Activated CD4-positive, alpha-beta T cell treated with anti-CD3 and anti-CD28 coated beads, Interleukin-2, amount 10 ng/mL, durations not matched to agents 7 days and 5 days (primary cell): ENCODE data around the gene LPIN1. TPM values are rescaled to one million over a fixed set of nuclear protein-coding genes. Genes with fewer than 3 reads are reported as not detected.

Experiments used
- CTCF ChIA-PET: fragments of 350-600 bp; sonication (Branson Sonifier 250); formaldehyde crosslinking; loops from one replicate; lab custom pipeline; 2021; ENCODE audit warnings: antibody characterized with exemption; lab: Charles Lee
- POLR2A ChIA-PET: fragments of 350-600 bp; sonication (Branson Sonifier 250); formaldehyde crosslinking; loops from one replicate; lab custom pipeline; 2021; ENCODE audit warnings: antibody characterized with exemption; lab: Charles Lee
- DNase-seq: peaks from one replicate; pipeline ENCODE4 v3.0.0-alpha.2; 2020
- H3K27ac Mint-ChIP-seq: one replicate; pipeline ENCODE4 v1.8.0; 2021; ENCODE audit warnings: mild to moderate bottlenecking, moderate library complexity, mixed read lengths
- H3K27me3 Mint-ChIP-seq: one replicate; pipeline ENCODE4 v1.8.0; 2021; ENCODE audit warnings: mixed read lengths
- H3K36me3 Mint-ChIP-seq: one replicate; pipeline ENCODE4 v1.8.0; 2021; ENCODE audit warnings: low read depth, mixed read lengths
- H3K4me1 Mint-ChIP-seq: one replicate; pipeline ENCODE4 v1.8.0; 2021; ENCODE audit warnings: mixed read lengths
- H3K4me3 Mint-ChIP-seq: one replicate; pipeline ENCODE4 v1.8.0; 2021; ENCODE audit warnings: mild to moderate bottlenecking, moderate library complexity, mixed read lengths
- H3K9me3 Mint-ChIP-seq: one replicate; pipeline ENCODE4 v1.8.0; 2021; ENCODE audit warnings: mixed read lengths
- total RNA-seq, 2 experiments: library from RNA; stranded (reverse); gene quantifications; one replicate each; pipeline ENCODE4 v1.2.3, GENCODE V29; 2021

Gene LPIN1
- total RNA-seq, 2 experiments from 2014 or later: 58.9 to 62.2 TPM

DNA sequence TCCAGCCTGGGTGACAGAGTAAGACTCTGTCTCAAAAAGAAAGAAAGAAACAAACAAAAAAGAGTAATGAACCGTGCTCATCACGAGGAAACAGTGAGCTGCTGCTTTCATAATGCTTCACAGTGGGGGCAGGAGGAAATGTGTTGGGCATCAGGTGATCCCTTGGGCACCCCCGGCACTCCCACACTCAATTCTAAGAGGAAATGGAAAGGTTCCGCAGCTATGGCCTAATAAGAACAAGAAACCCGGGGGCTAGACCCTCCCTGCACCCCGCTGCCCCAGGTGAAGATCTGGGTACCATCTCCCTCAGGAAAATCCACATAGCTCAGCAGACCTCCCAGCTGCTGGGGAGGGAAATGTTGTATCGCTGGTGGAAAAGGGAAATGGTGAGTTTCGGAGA is 118.9 kb downstream of the LPIN1 start:
- peaks cover 20% of the 10 kb centered on the region for H3K4me1 Mint-ChIP-seq
- CTCF ChIA-PET: no interaction called here
- no peak overlapping the region for H3K27ac Mint-ChIP-seq
- no peak for DNase-seq
- no peaks in the 10 kb centered on the region for H3K9me3 Mint-ChIP-seq
- H3K36me3 Mint-ChIP-seq: no peaks in the 10 kb centered on the region
- H3K4me3 Mint-ChIP-seq: no peak overlapping the region
- POLR2A ChIA-PET: no interaction called here
- H3K27me3 Mint-ChIP-seq: peaks cover 12% of the 10 kb centered on the region

GRCh38 chr2:11865805-11866204 is 119.4 kb downstream of the LPIN1 start:
- Mint-ChIP-seq H3K36me3 (no peaks in the 10 kb centered on the region), H3K9me3 (no peaks in the 10 kb centered on the region), H3K4me3 (no peak overlapping the region), H3K4me1 (peaks cover 20% of the 10 kb centered on the region), H3K27ac (no peak overlapping the region), H3K27me3 (peaks cover 12% of the 10 kb centered on the region)
- POLR2A ChIA-PET: no interaction called here
- CTCF ChIA-PET: no interaction called here
- DNase-seq: no peak

- peaks cover 14% of the 10 kb centered on the region for H3K27me3 Mint-ChIP-seq
- ChIA-PET CTCF (no interaction called here), POLR2A (no interaction called here)
- H3K27ac Mint-ChIP-seq: no peak overlapping the region
- DNase-seq: no peak
- H3K4me1 Mint-ChIP-seq: peaks cover 20% of the 10 kb centered on the region
- no peaks in the 10 kb centered on the region for H3K36me3 Mint-ChIP-seq
- H3K4me3 Mint-ChIP-seq: no peak overlapping the region
- H3K9me3 Mint-ChIP-seq: no peaks in the 10 kb centered on the region
These were observed 120.2 kb downstream of the LPIN1 start for GRCh38 chr2:11866358-11867335.

- Mint-ChIP-seq H3K4me1 (peaks cover 16% of the 10 kb centered on the region), H3K9me3 (no peaks in the 10 kb centered on the region), H3K4me3 (no peak overlapping the region), H3K27me3 (peaks cover 10% of the 10 kb centered on the region), H3K27ac (no peak overlapping the region), H3K36me3 (no peaks in the 10 kb centered on the region)
- ChIA-PET CTCF (no interaction called here), POLR2A (no interaction called here)
- no peak for DNase-seq
These were observed 121.5 kb downstream of the LPIN1 start for GRCh38 chr2:11867926-11868325.

GRCh38 chr2:11869391-11869991 is 123.1 kb downstream of the LPIN1 start:
- no peaks in the 10 kb centered on the region for H3K36me3 Mint-ChIP-seq
- H3K27me3 Mint-ChIP-seq: peaks cover 8% of the 10 kb centered on the region
- POLR2A ChIA-PET: no interaction called here
- H3K4me3 Mint-ChIP-seq: no peak overlapping the region
- no peak overlapping the region for H3K27ac Mint-ChIP-seq
- DNase-seq: no peak
- CTCF ChIA-PET: no interaction called here
- H3K4me1 Mint-ChIP-seq: peaks cover 1% of the 10 kb centered on the region
- no peaks in the 10 kb centered on the region for H3K9me3 Mint-ChIP-seq

GRCh38 chr2:11870064-11870463 is 123.6 kb downstream of the LPIN1 start:
- H3K27ac Mint-ChIP-seq: no peak overlapping the region
- no peaks in the 10 kb centered on the region for H3K4me1 Mint-ChIP-seq
- no peak for DNase-seq
- H3K27me3 Mint-ChIP-seq: peaks cover 8% of the 10 kb centered on the region
- POLR2A ChIA-PET: no interaction called here
- CTCF ChIA-PET: no interaction called here
- H3K4me3 Mint-ChIP-seq: no peak overlapping the region
- no peaks in the 10 kb centered on the region for H3K9me3 Mint-ChIP-seq
- no peaks in the 10 kb centered on the region for H3K36me3 Mint-ChIP-seq

GRCh38 chr2:11870584-11870983 is 124.2 kb downstream of the LPIN1 start:
- H3K27ac Mint-ChIP-seq: no peak overlapping the region
- ChIA-PET POLR2A (no interaction called here), CTCF (no interaction called here)
- H3K4me3 Mint-ChIP-seq: no peak overlapping the region
- no peak for DNase-seq
- peaks cover 8% of the 10 kb centered on the region for H3K27me3 Mint-ChIP-seq
- no peaks in the 10 kb centered on the region for H3K4me1 Mint-ChIP-seq
- no peaks in the 10 kb centered on the region for H3K9me3 Mint-ChIP-seq
- no peaks in the 10 kb centered on the region for H3K36me3 Mint-ChIP-seq

GRCh38 chr2:11871421-11871820 is 125.0 kb downstream of the LPIN1 start:
- POLR2A ChIA-PET: no interaction called here
- CTCF ChIA-PET: no interaction called here
- H3K9me3 Mint-ChIP-seq: peaks cover 3% of the 10 kb centered on the region
- no peaks in the 10 kb centered on the region for H3K4me1 Mint-ChIP-seq
- no peak for DNase-seq
- no peak overlapping the region for H3K4me3 Mint-ChIP-seq
- no peaks in the 10 kb centered on the region for H3K36me3 Mint-ChIP-seq
- peaks cover 8% of the 10 kb centered on the region for H3K27me3 Mint-ChIP-seq
- H3K27ac Mint-ChIP-seq: no peak overlapping the region

DNA sequence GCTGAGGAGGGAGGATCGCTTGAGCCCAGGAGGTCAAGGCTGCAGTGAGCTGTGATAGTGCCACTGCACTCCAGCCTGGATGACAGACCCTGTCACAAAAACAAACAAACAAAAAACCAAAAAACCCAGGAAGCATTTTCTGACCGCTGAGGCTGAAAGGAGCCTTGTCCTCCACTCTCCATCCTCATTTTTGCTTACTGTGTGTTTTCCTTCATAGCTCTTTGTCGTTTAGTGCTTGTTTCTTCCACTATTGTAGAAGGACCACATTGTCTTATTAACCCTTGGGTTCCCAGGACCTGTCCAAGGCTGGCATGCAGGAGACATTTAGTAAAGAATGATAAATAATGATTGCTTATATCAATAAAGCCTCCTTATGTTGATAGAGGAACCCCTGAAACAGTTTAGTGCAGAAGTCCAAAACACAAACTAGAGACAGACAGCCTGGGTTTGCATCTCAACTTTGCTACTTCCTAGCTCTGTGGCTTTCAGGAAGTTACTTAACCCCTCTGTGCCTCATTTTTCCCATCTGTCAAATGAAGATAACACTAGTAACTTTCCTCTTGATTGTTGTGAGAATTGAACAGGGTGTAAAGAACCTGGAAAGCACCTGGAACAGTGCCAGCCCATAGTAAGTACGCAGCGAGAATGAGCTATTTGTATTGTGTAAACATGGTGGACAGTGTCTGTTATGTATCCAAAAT is 126.0 kb downstream of the LPIN1 start:
- H3K4me1 Mint-ChIP-seq: no peaks in the 10 kb centered on the region
- CTCF ChIA-PET: interaction anchor here (0.5 kb wide), 1 partner anchor 327 kb away, joined by 6 read pairs; no protein-coding TSS in a partner anchor
- POLR2A ChIA-PET: interaction anchor here (0.6 kb wide), 1 partner anchor 205 kb away, joined by 3 read pairs; no protein-coding TSS in a partner anchor
- H3K36me3 Mint-ChIP-seq: no peaks in the 10 kb centered on the region
- H3K9me3 Mint-ChIP-seq: peaks cover 3% of the 10 kb centered on the region
- H3K27ac Mint-ChIP-seq: no peak overlapping the region
- DNase-seq: no peak
- no peak overlapping the region for H3K4me3 Mint-ChIP-seq
- H3K27me3 Mint-ChIP-seq: peaks cover 8% of the 10 kb centered on the region

DNA sequence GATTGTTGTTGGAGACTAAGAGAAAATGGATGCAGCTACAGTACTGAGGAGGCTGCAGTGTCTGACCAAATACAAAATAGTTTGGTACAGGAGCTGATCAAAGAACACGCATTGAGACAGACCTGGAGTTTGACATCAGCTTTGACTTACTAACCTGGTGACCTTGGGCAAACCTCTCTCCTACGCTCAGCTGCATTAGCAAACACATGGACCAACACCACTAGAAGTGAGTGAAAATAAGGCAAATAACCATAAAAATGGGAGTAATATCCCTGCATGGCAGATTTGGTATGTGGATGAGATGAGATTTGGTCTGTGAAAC is 126.5 kb downstream of the LPIN1 start:
- peaks cover 8% of the 10 kb centered on the region for H3K27me3 Mint-ChIP-seq
- H3K27ac Mint-ChIP-seq: no peak overlapping the region
- H3K4me3 Mint-ChIP-seq: no peak overlapping the region
- no peak for DNase-seq
- H3K36me3 Mint-ChIP-seq: no peaks in the 10 kb centered on the region
- POLR2A ChIA-PET: interaction anchor here (0.6 kb wide), 1 partner anchor 205 kb away, joined by 3 read pairs; no protein-coding TSS in a partner anchor
- H3K4me1 Mint-ChIP-seq: no peaks in the 10 kb centered on the region
- CTCF ChIA-PET: interaction anchor here (0.5 kb wide), 1 partner anchor 327 kb away, joined by 6 read pairs; no protein-coding TSS in a partner anchor
- H3K9me3 Mint-ChIP-seq: peaks cover 3% of the 10 kb centered on the region

DNA sequence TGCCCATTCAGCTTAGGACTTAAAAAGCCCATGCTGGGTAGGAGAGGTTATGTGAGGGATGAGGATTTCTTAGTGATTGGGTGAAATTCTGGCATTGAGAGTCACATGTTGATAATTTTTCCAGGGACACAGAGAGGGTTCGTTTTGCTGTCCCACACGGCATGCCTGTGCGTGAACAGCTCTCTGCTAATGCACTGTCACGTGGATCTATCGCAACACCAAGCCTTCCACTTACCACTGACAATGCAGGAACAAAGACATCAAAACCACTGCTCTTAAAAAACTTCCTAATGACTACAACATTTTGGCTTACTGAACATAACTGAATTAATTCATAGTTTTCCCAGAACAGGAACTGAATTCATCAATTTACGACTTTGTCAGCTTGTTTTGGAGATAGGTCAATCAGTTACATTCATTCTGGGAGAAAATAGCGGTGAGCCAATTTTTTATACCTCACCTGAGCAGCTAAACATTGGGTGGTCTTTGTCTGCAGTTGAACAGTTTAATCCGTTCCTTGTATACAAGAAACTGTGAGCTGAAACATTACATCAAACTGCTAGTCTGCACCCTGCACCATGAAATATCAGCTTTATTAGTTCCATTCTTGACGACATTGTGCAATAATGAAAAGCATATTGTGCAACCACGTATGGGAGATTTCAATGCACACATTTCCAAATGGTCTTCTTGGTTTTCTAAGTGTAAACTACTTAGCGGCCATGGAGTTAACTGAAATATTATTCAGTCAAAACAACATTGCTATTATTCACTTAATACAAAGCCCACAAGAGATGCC is 127.1 kb downstream of the LPIN1 start:
- Mint-ChIP-seq H3K4me3 (no peak overlapping the region), H3K27ac (no peak overlapping the region), H3K36me3 (no peaks in the 10 kb centered on the region), H3K4me1 (no peaks in the 10 kb centered on the region), H3K9me3 (peaks cover 3% of the 10 kb centered on the region), H3K27me3 (peaks cover 8% of the 10 kb centered on the region)
- no peak for DNase-seq
- ChIA-PET POLR2A (no interaction called here), CTCF (no interaction called here)

DNA sequence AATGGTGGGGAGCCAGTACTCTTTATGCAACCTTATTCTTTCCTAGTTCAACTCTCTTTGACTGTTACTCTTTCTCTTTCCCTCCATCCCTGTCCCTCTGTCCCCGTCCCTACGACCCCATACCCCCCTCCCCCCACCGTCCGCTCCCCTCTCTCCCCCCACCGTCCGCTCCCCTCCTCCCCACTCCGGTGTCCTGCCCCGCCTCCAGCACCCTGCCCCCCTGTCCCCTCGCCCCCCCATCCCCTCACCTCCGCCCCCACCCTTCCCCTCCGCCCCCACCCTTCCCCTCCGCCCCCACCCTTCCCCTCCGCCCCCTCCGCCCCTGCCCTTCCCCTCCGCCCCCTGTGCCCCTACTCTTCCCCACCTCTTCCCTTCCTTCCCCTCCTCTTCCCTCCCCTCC is 128.4 kb downstream of the LPIN1 start:
- CTCF ChIA-PET: no interaction called here
- H3K27me3 Mint-ChIP-seq: peaks cover 8% of the 10 kb centered on the region
- H3K4me3 Mint-ChIP-seq: no peak overlapping the region
- POLR2A ChIA-PET: no interaction called here
- no peak for DNase-seq
- no peaks in the 10 kb centered on the region for H3K4me1 Mint-ChIP-seq
- H3K9me3 Mint-ChIP-seq: peaks cover 3% of the 10 kb centered on the region
- H3K36me3 Mint-ChIP-seq: no peaks in the 10 kb centered on the region
- H3K27ac Mint-ChIP-seq: no peak overlapping the region
